Posterior cingulate gyrus (tissue), 11 donors: ENCODE data around the gene ZYG11B.
"Not testable (repeated sequence)": the region's sequence is repeated elsewhere in the genome, so short reads cannot be mapped to it uniquely, and the experiment has no call there.

Source experiments
- DNase-seq, 10 donors: peaks; one replicate each; pipeline versions ENCODE4 v3.0.0 to v3.0.0-alpha.2; 2020 to 2021; ENCODE audit warnings: mixed read lengths in 3 of 10
- intact Hi-C: fragments of 100-400 bp; cut with DNase I; formaldehyde crosslinking; loops from one replicate; pipeline ENCODE4 v1.15.1; 2023

The ZYG11B gene

DNA sequence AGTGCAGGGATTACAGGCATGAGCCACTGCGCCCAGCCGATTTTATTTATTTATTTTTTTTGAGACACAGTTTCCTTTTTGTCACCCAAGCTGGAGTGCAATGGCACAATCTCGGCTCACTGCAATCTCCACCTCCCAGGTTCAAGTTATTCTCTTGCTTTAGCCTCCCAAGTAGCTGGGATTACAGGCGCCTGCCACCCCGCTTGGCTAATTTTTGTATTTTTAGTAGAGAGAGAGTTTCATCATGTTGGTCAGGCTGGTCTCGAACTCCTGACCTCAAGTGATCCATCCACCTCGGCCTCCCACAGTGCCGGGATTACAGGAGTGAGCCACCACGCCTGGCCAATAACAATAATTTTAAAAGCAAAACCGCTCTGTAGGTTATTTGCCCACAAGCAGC lies 112.9 kb downstream of the ZYG11B start:
- peak in 1 of 10 donors; percentile 15 for DNase-seq
- intact Hi-C loops = not testable (repeated sequence)

DNA sequence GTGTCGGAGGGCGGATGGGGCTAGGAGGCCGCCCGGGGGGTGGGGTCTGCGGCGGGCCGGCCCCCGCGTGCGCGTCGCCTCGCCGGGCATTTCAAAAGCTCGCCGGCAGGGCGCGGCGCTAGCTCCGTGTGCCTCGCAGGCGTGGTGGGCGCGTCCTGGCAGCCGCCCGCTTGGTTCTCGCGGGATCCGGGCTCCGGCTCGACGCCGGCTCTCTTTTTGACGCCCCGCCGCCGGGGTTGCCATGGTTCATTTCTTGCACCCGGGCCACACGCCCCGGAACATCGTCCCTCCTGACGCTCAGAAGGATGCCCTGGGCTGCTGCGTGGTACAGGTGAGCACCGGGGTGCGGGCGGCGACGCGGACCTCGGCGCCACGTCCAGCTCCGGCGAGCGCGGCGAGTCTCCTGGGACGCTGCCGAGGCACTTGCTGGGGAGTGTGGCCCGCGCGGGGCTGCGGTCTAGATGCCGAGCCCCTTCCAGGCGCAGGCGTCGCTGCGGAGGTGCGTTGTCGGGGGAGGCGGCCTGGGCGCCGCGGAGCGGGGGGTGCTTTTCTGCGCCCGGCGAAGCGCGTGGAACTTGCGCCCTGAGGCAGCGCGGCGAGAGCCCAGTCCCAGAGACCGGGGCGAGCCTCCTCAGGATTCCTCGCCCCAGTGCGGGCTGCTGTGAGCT lies 116.5 kb downstream of the ZYG11B start, which contains the start of gene ZYG11A:
Gene ZYG11A, plus strand, starts transcription at position 118 of the 668 bp plus-strand sequence. Its CDS starts 124 bp downstream, at position 242.
- intact Hi-C loops = no loop called here

DNA sequence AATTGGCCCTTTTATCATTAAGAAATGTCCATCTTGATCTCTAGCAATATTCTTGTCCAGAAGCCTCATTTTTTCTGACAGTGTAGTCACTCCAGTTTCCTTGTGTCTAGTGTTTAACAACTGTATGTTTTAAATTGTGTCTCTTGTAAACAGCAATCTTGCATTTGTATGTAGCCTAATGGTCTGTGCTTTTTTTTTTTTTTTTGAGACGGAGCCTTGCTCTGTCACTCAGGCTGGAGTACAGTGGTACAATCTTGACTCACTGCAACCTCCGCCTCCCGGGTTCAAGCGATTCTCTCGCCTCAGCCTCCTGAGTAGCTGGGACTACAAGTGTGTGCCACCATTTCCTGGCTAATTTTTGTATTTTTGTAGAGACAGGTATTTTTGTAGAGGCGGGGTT lies 118.9 kb downstream of the ZYG11B start:
- DNase-seq, intact Hi-C loops: not testable (repeated sequence)

More for the DNA sequence above, 116.5 kb downstream of the ZYG11B start, which contains the start of gene ZYG11A:
- peak in 1 of 10 donors; percentile 56 for DNase-seq

DNA sequence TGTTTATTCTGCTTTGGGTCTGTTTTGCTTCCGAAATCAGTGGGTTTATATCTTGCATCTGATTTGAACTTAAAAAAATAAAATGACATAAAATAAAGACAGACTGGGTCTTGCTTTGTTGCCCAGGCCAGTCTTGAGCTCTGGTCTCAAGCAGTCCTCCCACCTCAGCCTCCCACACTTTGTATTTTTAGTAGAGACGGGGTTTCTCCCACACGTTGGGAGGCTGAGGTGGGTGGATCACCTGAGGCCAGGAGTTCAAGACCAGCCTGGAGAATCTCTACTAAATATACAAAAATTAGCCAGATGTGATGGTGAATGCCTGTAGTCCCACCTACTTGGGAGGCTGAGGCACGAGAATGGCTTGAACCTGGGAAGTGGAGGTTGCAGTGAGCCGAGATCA lies 122.2 kb downstream of the ZYG11B start:
- intact Hi-C loops = no loop called here
- no peak for DNase-seq

DNA sequence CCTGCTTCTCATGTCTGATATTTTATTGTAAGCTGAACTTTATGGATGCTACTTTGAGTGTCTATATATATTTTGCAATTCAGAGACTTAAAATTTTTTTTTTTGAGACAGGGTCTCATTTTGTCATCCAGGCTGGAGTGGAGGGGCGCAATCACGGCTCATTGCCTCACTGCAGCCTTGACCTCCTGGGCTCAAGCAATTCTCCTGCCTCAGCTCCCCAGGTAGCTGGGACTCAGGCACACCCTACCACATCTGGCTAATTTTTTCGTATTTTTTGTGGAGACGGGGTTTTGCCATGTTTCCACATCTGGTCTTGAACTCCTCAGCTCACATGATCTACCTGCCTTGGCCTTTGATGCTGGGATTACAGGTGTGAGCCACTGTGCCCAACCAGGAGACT lies 124.7 kb downstream of the ZYG11B start:
- DNase-seq = peak in 1 of 10 donors; percentile 53
- intact Hi-C loops = no loop called here

DNA sequence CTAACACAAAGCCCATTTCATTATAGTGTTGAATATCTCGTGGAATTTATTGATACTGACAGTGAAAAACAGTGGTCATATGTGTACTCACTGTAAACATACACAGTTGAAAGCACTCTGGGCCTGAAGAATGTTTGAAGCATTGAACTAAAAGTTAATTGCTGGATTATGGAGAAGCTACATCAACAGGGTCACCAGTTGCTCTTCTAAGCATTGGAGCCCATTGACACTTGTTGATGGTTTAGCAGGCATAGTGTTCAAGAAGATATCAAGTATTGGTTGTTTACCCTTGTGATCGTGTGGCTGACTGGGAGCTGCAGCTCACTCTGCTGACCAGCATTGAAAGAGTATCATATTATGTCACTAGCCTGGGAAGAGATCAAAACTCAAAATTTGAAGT lies 126.6 kb downstream of the ZYG11B start:
- intact Hi-C loops = no loop called here
- DNase-seq = no peak

DNA sequence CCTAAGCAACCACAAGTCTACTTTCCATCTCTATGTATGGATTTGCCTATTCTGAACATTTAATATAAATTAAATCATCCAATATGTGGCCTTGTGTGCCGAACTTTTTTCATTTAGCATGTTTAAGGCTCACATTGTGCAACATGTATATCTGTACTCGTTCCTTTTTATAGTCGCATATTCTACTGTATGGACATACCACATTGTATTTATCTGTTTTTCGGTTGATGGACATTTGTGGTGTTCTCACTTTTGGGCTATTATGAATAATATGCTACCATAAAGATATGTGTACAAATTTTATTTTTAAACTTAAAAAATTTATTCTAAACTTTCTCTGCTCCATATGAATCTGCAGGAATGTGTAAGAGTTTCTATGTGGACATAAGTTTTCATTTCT lies 129.3 kb downstream of the ZYG11B start:
- no peak for DNase-seq
- intact Hi-C loops = no loop called here

DNA sequence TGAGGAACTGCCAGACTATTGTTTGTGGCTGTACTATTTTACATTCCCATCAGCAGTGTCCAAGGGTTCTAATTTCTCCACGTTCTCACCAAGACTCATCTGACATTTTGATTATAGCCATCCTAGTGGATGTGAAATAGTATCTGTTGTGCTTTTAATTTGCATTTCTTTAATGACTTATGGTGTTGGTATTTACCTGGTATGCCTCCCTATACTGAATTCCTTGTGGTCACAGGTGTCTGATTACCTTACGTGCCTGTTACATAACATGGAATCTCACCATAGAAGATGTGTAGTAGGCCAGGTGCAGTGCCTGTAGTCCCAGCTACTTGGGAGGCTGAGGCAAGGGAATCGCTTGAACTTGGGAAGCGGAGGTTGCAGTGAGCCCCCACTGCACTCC lies 129.8 kb downstream of the ZYG11B start:
- intact Hi-C loops = no loop called here
- DNase-seq = no peak

DNA sequence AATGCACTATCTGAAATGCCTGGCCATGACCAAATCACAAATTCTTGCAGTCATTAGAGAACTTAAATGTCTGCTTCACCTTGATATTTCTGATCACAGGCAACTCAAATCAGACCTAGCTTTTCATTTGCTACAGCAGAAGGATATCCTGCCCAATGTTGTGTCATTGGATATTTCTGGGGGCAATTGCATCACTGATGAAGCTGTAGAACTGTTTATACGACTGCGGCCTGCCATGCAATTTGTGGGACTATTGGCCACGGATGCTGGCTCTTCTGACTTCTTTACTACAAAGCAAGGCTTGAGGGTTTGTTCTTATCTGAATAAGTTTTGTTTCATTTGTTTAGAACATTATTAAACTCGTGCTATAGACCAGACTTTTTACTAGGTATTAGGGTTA lies 131.2 kb downstream of the ZYG11B start:
- intact Hi-C loops = no loop called here
- DNase-seq = no peak

DNA sequence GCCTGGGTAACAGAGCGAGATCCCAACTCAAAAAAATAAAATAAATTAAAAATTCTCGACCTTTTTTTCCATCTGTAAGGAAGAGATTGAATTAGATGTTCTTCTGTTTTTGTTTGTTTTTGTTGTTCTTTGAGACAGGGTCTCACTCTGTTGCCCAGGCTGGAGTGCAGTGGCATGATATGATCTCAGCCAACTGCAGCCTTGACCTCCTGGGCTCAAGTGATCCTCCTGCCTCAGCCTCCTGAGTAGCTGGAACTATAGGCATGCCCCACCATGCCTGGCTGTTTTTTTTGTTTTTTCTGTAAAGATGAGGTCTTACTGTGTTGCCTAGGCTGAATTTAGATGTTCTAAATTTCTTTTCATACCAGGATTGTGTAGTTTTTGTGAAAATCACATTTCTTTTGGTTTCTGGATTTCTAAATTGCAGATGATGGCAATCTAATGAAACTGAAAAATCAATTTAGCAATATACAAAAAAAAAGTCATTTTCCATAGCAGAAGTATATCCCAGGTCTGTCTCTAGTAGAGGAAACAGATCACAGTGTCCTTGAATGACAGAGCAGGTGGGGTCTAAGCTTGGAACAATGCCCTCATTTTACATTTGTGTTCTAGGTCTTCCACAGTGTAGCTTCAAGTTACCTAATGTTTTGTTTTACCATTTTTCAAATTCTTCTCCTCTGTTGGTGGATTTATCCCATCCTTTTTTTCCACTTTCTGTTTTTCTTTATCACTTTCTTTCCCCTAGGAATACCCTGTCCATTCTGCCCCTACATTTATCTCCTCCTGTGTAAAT lies 136.6 kb downstream of the ZYG11B start:
- intact Hi-C loops = no loop called here
- DNase-seq = no peak

DNA sequence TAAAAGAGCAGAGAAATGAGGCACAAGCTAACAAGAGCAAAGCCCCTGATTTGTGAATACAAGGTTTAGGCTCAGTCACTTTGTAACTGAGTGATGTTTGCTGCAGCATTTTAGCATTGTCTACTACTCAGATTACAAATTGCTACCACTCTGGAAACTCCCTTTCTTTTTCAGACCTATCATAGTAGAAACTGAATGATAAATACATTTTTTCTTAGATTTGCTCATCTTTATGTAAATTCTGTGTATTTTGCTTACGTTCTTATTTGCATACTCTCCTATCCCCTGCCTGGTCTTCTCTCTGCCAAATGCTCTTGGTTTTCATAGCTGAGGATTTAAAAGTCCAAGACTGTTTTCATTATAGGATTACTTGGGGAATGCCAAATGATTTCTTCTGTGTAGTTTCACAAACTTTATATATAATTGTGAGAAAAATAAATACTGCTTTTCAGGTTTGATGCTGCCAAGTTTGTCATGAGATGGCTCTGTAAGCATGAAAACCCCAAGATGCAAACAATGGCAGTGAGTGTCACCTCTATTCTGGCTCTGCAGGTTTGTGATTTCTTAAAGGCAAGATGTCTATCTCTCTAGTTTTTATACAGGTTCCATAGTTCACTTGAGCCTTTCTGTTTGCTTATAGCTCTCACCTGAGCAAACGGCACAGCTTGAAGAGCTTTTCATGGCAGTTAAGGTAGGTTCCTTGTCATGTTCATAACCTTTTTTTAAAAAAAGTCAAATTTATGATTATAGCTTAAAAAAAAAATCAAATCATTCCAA lies 141.0 kb downstream of the ZYG11B start:
- intact Hi-C loops = no loop called here

DNA sequence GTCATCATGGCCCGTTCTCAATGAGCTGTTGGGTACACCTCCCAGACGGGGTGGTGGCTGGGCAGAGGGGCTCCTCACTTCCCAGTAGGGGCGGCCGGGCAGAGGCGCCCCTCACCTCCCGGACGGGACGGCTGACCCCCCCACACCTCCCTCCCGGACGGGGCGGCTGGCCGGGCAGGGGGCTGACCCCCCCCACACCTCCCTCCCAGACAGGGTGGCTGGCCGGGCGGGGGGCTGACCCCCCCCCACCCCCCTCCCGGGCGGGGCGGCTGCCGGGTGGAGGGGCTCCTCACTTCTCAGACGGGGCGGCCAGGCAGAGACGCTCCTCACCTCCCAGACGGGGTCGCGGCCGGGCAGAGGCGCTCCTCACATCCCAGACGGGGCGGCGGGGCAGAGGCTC lies 143.5 kb downstream of the ZYG11B start:
- intact Hi-C loops, DNase-seq: not testable (repeated sequence)

More for the DNA sequence above, 141.0 kb downstream of the ZYG11B start:
- no peak for DNase-seq

DNA sequence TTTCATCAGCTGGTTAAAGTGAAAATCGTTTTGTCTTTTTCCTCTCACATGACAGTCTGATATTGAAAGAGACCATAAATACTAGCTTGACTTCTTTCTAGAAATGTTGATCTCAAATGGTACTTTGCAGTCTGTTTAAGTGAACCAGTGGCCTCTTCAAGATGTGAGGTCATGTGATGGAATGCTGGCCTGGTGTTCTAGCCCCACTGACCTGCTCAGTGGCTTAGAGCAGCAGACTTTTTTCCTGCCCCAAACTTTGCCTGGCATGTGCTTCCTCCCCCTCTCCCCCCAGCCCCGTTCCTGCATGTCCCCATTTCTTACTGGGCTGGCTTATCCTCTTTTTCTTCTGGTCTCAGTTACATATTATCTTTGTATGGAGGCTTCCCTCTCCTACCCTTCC lies 150.6 kb downstream of the ZYG11B start:
- intact Hi-C loops = no loop called here

More for the DNA sequence above, 150.6 kb downstream of the ZYG11B start:
- no peak for DNase-seq
